ENCODE results near the gene XKRX.

Gene XKRX

GRCh38 chrX:100883654-100884053 lies 45.1 kb downstream of the XKRX start:
- no peak for DNase-seq

DNA sequence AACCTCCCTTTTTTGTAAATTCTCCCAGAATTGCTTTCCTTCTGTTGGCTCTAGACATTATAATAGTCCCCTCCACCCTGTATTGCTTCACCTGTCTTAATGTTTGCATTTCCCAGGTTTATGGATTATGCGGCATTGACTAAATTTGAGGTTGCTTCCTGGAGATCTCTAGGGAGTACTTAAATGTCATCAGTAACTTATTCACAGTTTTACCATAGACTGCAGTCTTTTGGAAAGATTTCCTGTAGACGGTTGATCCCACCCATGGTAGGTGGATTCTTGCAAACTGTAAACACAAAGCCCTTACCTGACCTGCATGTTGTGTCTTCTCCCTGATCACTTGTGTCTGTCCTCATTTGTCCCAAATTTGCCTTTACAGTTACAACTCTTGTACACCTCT lies 48.3 kb downstream of the XKRX start:
- DNase-seq: no peak

GRCh38 chrX:100874325-100874724 lies 54.4 kb downstream of the XKRX start, which contains the start of gene NOX1:
NOX1 (minus strand) TSS chrX:100874359; CDS start chrX:100874139, 220 bp downstream.
- DNase-seq: no peak

- DNase-seq: no peak
Measured at GRCh38 chrX:100871594-100872560, 56.8 kb downstream of the XKRX start.

DNA sequence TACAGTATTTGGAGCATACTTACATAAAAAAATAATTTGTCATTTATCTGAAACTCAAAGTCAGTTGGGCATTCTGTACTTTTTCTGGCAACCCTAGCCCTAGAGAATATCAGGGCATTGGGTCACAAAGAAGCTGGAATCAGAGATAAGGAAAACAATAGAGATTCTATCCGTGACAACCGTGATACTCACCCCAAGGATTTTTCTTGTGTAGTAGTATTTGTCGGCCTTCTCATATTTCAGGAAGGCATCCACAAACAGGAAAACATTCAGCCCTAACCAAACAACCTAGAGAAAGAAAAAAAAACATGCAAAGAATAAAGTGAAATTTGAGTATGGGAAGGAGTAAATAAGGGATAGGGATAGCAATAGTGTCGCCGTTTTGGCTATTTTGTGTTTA lies 58.2 kb downstream of the XKRX start:
- DNase-seq: no peak

DNA sequence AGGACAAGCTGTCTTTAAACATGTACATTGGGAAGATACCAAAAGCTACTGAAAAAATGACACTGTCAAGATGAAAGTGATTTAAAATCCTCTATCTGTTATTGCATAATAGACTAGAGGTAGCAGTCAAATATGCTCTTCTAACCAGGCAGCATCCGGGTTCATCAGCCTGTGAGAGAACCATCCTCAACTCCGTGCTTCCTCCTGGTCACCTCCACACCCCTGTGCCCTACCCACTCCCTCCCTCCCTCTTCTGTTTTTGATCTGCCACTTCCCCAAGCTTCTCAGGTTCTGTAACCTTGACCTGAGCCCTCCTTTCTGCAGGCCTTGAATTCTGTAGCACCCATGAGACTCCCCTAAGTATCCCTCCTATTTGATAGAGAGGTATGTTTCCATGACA lies 60.4 kb downstream of the XKRX start:
- no peak for DNase-seq

GRCh38 chrX:100864657-100865391 lies 63.9 kb downstream of the XKRX start:
- no peak for DNase-seq
